DMS114 treated with DMSO at 0.1 percent for 48 hours (cell line): Measurements from ENCODE around the gene BBS1.
"Not testable (repeated sequence)": the region's sequence is repeated elsewhere in the genome, so short reads cannot be mapped to it uniquely, and the experiment has no call there.

Source experiments
- DNase-seq: peaks from one replicate; lab custom pipeline; 2025; ENCODE audit not compliant: unreplicated experiment; lab: John Stamatoyannopoulos, UW

Gene BBS1

GRCh38 chr11:66569076-66569475 lies 58.6 kb downstream of the BBS1 start:
- DNase-seq = no peak

- no peak for DNase-seq
These were observed 59.8 kb downstream of the BBS1 start for GRCh38 chr11:66570079-66570849.

DNA sequence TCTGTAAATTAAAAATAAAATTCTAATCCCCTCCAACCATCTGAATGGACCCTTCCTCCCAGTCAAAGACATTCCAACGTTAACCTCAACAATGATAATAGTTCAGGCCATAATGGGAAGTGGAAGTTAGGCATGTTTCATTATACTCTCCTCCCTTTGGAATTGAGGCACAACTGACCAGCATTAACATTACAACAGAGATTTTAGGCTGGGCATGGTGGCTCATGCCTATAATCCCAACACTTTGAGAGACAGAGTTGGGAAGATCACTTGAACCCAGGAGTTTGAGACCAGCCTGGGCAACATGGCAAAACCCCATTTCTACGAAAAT lies 60.4 kb downstream of the BBS1 start:
- DNase-seq = no peak

GRCh38 chr11:66579017-66579606 lies 68.7 kb downstream of the BBS1 start:
- no peak for DNase-seq

DNA sequence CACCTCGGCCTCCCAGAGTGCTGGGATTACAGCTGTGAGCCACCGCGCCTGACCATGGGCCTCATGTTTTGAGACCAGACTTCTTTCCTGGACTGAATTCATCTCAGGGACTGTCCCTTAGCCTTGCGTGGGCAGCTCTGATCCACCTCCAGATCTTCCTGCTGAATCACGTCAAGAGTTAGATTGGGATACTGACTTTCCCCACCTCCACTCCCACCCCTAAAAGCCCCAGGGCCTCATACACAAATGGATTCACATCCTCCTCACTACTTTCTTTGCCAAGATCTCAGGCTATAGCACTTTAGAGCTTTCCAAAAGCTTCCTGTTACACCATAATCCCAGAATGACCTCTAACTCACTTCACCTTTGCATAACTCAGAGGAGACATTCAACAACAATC lies 70.4 kb downstream of the BBS1 start:
- DNase-seq = no peak

- no peak for DNase-seq
These were observed 70.8 kb downstream of the BBS1 start for GRCh38 chr11:66581261-66581660.

- not testable (repeated sequence) for DNase-seq
These were observed 72.2 kb downstream of the BBS1 start for GRCh38 chr11:66582565-66583147.
